ENCODE results near the gene XPNPEP1.

GRCh38 chr10:109969760-109970346 lies 46.5 kb upstream of the XPNPEP1 start:
- TF ChIP-seq CTCF (IDR thresholded peaks at IDR 0.05) (no peak), POLR2A (IDR thresholded peaks at IDR 0.05) (no peak)
